Prostate gland (tissue), 2 donors: ENCODE measurements around the gene GFPT2. TPM values are rescaled to one million over a fixed set of nuclear protein-coding genes. Genes with fewer than 3 reads are reported as not detected.

Experiments used
- DNase-seq: peaks from one replicate; pipeline ENCODE4 v3.0.0-alpha.2; 2019; ENCODE audit warnings: low spot score
- H3K27ac ChIP-seq, 2 donors: fragments of 200-600 bp; sonication (generic); 2 replicates each; pipeline ENCODE4 v1.5.1; 2017 to 2019
- H3K27me3 ChIP-seq: fragments of 200-600 bp; sonication (generic); replicated peaks from 2 replicates; pipeline ENCODE4 v1.5.1; 2019; ENCODE audit not compliant: insufficient read depth
- H3K36me3 ChIP-seq, 2 donors: fragments of 200-600 bp; sonication (generic); 1 replicate in 1 of 2; 2 replicates in 1 of 2; pipeline versions ENCODE4 v1.5.1 to v1.8.1; 2017 to 2019
- H3K4me1 ChIP-seq: fragments of 200-600 bp; sonication (generic); replicated peaks from 2 replicates; pipeline ENCODE4 v1.5.1; 2019
- H3K4me3 ChIP-seq, 2 donors: fragments of 200-600 bp; sonication (generic); 2 replicates each; pipeline ENCODE4 v1.5.1; 2017 to 2019
- H3K9me3 ChIP-seq: fragments of 200-600 bp; sonication (generic); 2 replicates; pipeline ENCODE4 v1.5.1; 2017
- CTCF ChIP-seq, 4 experiments: fragments of 200-600 bp in 2 of 4; fragments of 450-650 bp in 2 of 4; sonication (generic) in 2 of 4; IDR thresholded peaks; 1 replicate in 3 of 4; 2 replicates in 1 of 4; pipeline ENCODE4 v1.5.1; 2016 to 2019; ENCODE audit warnings: antibody characterized with exemption in 4 of 4, mild to moderate bottlenecking in 2 of 4, moderate library complexity in 2 of 4
- POLR2A ChIP-seq: fragments of 450-650 bp; IDR thresholded peaks from one replicate; pipeline ENCODE4 v1.6.1; 2016; ENCODE audit warnings: antibody characterized with exemption, mild to moderate bottlenecking
- POLR2AphosphoS5 ChIP-seq: sonication (generic); formaldehyde crosslinking; IDR thresholded peaks from one replicate; pipeline ENCODE4 v1.6.1; 2017; ENCODE audit warnings: antibody characterized with exemption
- WGBS: methylation state at CpG from one replicate; pipeline ENCODE4 v1.1.5; 2018; 5-methylcytosine and 5-hydroxymethylcytosine counted together
- intact Hi-C: fragments of 100-400 bp; cut with DNase I; formaldehyde crosslinking; loops from one replicate; pipeline ENCODE4 v1.14.2; 2022
- total RNA-seq, 2 donors: library from RNA; depleted of rRNA; stranded (reverse); fragments of >200 nt; gene quantifications; one replicate each; pipeline ENCODE4 v1.1.0, GENCODE V29; 2016

Gene GFPT2
- total RNA-seq, 2 donors from 2014 or later: 3.2 to 14.0 TPM

- Histone ChIP-seq H3K27me3 (no peaks in the 10 kb centered on the region), H3K27ac (no peak overlapping the region), H3K4me1 (no peaks in the 10 kb centered on the region), H3K9me3 (no peaks in the 10 kb centered on the region), H3K36me3 (no peaks in the 10 kb centered on the region), H3K4me3 (no peak overlapping the region)
- DNase-seq: no peak
- TF ChIP-seq POLR2AphosphoS5 (no peak), CTCF (IDR thresholded peaks at IDR 0.05) (no peak), POLR2A (no peak)
- intact Hi-C loops: no loop called here
- WGBS: 73% methylated on average over 7 of the region's 7 CpGs
These were observed 38.1 kb upstream of the GFPT2 start for GRCh38 chr5:180391276-180391675.

DNA sequence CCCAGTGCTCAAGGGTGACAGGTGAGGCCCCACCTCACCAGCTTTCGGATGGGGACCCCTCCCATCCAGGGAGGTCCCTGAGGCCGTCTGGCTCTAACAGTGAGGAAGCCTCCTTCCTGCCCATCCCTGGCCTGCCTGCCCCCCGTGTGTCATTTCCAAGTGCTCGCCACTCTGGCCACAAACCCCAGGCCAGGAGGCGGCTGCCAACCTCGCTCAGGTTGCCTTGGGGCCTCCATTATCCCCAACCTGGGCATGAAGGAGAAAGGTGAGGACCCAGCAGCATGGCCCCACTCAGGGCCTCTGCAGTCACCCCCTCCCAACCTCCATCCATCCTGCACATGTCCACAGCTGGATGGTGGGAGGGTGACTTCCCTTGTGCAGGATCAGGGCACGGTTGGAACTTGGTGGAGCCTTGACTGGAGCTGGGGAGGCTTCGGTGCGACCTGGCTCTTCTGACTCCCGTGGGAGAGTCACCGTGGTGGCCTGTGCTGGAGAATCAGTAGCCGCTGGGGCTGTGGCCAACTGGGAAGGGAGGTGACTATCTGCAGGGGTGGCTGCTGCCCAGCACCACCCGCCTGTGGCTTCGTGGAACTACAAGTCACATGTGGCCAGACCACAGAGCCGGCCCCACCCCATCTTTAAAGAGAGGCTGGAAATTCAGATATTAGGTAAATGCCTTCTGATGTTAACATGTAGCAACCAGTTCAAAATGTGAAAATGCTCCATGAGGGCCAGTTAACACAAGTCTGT, 37.5 kb upstream of the GFPT2 start:
- no peak overlapping the region for H3K27ac ChIP-seq
- 78% methylated on average over 15 of the region's 15 CpGs for WGBS
- no peaks in the 10 kb centered on the region for H3K36me3 ChIP-seq
- H3K4me3 ChIP-seq: no peak overlapping the region
- intact Hi-C loops: no loop called here
- H3K9me3 ChIP-seq: no peaks in the 10 kb centered on the region
- H3K4me1 ChIP-seq: no peaks in the 10 kb centered on the region
- no peaks in the 10 kb centered on the region for H3K27me3 ChIP-seq
- TF ChIP-seq POLR2AphosphoS5: no peak
- TF ChIP-seq CTCF (IDR thresholded peaks at IDR 0.05): no peak
- TF ChIP-seq POLR2A: no peak
- DNase-seq: no peak

DNA sequence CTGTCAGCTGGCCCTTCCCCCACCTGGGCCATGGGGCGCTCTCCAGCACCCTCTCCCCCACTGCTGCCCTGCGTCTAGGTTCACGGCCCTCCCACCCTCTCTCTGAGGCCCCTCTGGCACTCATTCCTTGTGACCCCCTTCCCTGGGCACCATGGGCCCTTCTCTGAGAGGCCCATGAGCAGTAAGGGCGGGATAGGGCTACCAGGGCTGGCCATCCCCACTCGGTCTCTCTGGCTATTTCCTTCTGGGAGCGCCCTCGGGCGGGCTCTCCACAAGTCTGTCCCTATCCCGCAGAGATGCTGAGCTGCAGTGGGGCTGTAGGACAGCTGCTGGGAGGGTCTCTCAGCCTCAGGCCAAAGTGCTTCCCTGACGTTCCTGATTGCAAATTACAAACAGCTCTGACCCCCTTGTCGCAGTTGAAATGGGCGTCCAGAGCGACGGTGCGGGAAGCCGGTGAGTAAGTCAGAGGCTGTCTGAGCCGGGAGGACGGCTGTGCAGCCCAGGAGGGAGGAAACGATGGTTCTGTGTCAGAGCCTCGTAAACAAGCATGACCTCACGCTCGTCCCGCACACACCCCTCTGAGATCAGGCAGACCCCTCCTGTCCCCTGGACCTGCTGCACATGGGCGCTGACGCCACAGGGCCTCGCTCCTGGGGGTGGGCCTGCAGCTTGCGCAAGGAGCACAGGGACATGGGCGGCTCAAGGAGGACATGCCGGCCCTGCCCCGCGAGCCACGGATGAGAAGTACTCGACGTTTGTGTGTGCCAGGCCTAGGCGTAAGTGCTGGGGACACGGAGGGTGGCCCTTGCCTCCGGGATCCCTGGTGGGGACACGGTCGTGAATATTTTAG, 36.3 kb upstream of the GFPT2 start:
- Histone ChIP-seq H3K9me3 (no peaks in the 10 kb centered on the region), H3K4me3 (no peak overlapping the region), H3K27ac (no peak overlapping the region), H3K4me1 (no peaks in the 10 kb centered on the region), H3K36me3 (no peaks in the 10 kb centered on the region), H3K27me3 (no peaks in the 10 kb centered on the region)
- no peak for DNase-seq
- intact Hi-C loops: no loop called here
- WGBS: 62% methylated on average over 36 of the region's 39 CpGs
- TF ChIP-seq CTCF (IDR thresholded peaks at IDR 0.05) (no peak), POLR2AphosphoS5 (no peak)

GRCh38 chr5:180387798-180388197, 34.7 kb upstream of the GFPT2 start:
- no peak overlapping the region for H3K27ac ChIP-seq
- H3K4me1 ChIP-seq: no peaks in the 10 kb centered on the region
- no peaks in the 10 kb centered on the region for H3K36me3 ChIP-seq
- WGBS: 94% methylated on average over 6 of the region's 6 CpGs
- DNase-seq: no peak
- TF ChIP-seq POLR2A (no peak), POLR2AphosphoS5 (no peak), CTCF (IDR thresholded peaks at IDR 0.05) (no peak)
- intact Hi-C loops: no loop called here
- H3K4me3 ChIP-seq: no peak overlapping the region
- no peaks in the 10 kb centered on the region for H3K27me3 ChIP-seq
- no peaks in the 10 kb centered on the region for H3K9me3 ChIP-seq
